ENCODE data around the gene TIMM50.

GRCh38 chr19:39524495-39524894, 43.9 kb downstream of the TIMM50 start:
- no peak for TF ChIP-seq FOXA2 (IDR thresholded peaks at IDR 0.05)
- TF ChIP-seq NR2F2 (IDR thresholded peaks at IDR 0.05), result no peak
- TF ChIP-seq ATF3 (IDR thresholded peaks at IDR 0.05), result no peak
- no peak for TF ChIP-seq CTCF (IDR thresholded peaks at IDR 0.05; ENCODE audit: low read depth, low read length, missing input control)
- no peak for TF ChIP-seq GABPA (IDR thresholded peaks at IDR 0.05 in 1 of 2, conservative IDR thresholded peaks at IDR 0.05 in 1 of 2)
- TF ChIP-seq RAD21 (IDR thresholded peaks at IDR 0.05), result no peak
- TF ChIP-seq REST (IDR thresholded peaks at IDR 0.05), result no peak
- TF ChIP-seq ZBTB33 (IDR thresholded peaks at IDR 0.05), result no peak
- TF ChIP-seq YY1 (IDR thresholded peaks at IDR 0.05), result no peak

Measured in liver (tissue), 3 donors.